Keratinocyte (primary cell): ENCODE results near the gene TERT. TPM values are rescaled to one million over a fixed set of nuclear protein-coding genes. Genes with fewer than 3 reads are reported as not detected.

ENCODE experiments used
- DNase-seq: peaks from one replicate; pipeline ENCODE4 v3.0.0-alpha.2; 2011; ENCODE audit warnings: low read depth, missing footprints, low spot score
- FAIRE-seq: peaks from 2 replicates; lab custom pipeline; 2011; peaks lifted over from hg19 to GRCh38; lab: Jason Lieb, UNC
- H2AFZ ChIP-seq: 2 replicates; pipeline ENCODE4 v1.6.0; 2012; ENCODE audit warnings: low read length, control low read depth, inconsistent platforms; ENCODE audit not compliant: control insufficient read depth
- H3K27ac ChIP-seq: 2 replicates; pipeline ENCODE4 v1.5.1; 2011; ENCODE audit warnings: low read length; ENCODE audit not compliant: control insufficient read depth, insufficient read depth
- H3K27me3 ChIP-seq: 3 replicates; pipeline ENCODE4 v1.6.0; 2011; ENCODE audit warnings: low read length; ENCODE audit not compliant: control insufficient read depth, insufficient read depth; ENCODE audit errors: extremely low read depth
- H3K36me3 ChIP-seq, 2 experiments: 2 replicates in 1 of 2; 3 replicates in 1 of 2; pipeline ENCODE4 v1.5.1; 2011; ENCODE audit warnings: low read length in 2 of 2, mild to moderate bottlenecking in 1 of 2; ENCODE audit not compliant: control insufficient read depth in 2 of 2, insufficient read depth in 2 of 2; ENCODE audit errors: extremely low read depth in 1 of 2
- H3K4me1 ChIP-seq: 3 replicates; pipeline ENCODE4 v1.5.1; 2011; ENCODE audit warnings: low read length; ENCODE audit not compliant: control insufficient read depth, insufficient read depth; ENCODE audit errors: extremely low read depth
- H3K4me2 ChIP-seq: 3 replicates; pipeline ENCODE4 v1.6.0; 2011; ENCODE audit warnings: low read depth, low read length; ENCODE audit not compliant: control insufficient read depth, insufficient read depth; ENCODE audit errors: extremely low read depth
- H3K4me3 ChIP-seq, 3 experiments: fragments of 200-600 bp in 1 of 3; sonication (generic) in 1 of 3; 2 replicates in 2 of 3; 3 replicates in 1 of 3; pipeline ENCODE4 v1.5.1; 2011 to 2016; ENCODE audit warnings: low read length in 3 of 3, mild to moderate bottlenecking in 3 of 3, control low read depth in 2 of 3, inconsistent platforms in 1 of 3, low read depth in 1 of 3, mixed read lengths in 1 of 3, mixed run types in 1 of 3, moderate library complexity in 1 of 3; ENCODE audit not compliant: control insufficient read depth in 2 of 3, insufficient read depth in 2 of 3; ENCODE audit errors: extremely low read depth in 1 of 3
- H3K79me2 ChIP-seq: 2 replicates; pipeline ENCODE4 v1.6.0; 2012; ENCODE audit warnings: low read length; ENCODE audit not compliant: control insufficient read depth, insufficient read depth
- H3K9ac ChIP-seq: 3 replicates; pipeline ENCODE4 v1.6.0; 2011; ENCODE audit warnings: low read length; ENCODE audit not compliant: control insufficient read depth, insufficient read depth; ENCODE audit errors: extremely low read depth
- H3K9me1 ChIP-seq: 3 replicates; pipeline ENCODE4 v1.6.0; 2011; ENCODE audit warnings: low read length; ENCODE audit not compliant: control insufficient read depth, insufficient read depth; ENCODE audit errors: extremely low read depth
- H3K9me3 ChIP-seq: 2 replicates; pipeline ENCODE4 v1.5.1; 2012; ENCODE audit warnings: low read depth, low read length; ENCODE audit not compliant: control insufficient read depth
- H4K20me1 ChIP-seq: 3 replicates; pipeline ENCODE4 v1.6.0; 2011; ENCODE audit warnings: low read length; ENCODE audit not compliant: control insufficient read depth, insufficient read depth; ENCODE audit errors: extremely low read depth
- EZH2 ChIP-seq: IDR thresholded peaks from one replicate; pipeline ENCODE4 v1.6.1; 2012; ENCODE audit warnings: inconsistent platforms, mild to moderate bottlenecking, low read length, moderate library complexity
- dilution Hi-C: fragments of 300-500 bp; cut with MboI; formaldehyde crosslinking; loops from one replicate; pipeline ENCODE4 v1.7.0; 2020; ENCODE audit warnings: low sequenced_read_pairs; ENCODE audit not compliant: extremely low pct_ligation_motif_present
- polyA plus RNA-seq, 5 experiments: library from polyadenylated mRNA; depleted of rRNA in 3 of 5; stranded (reverse) in 3 of 5; stranded (forward) in 1 of 5; unstranded in 1 of 5; fragments of >200 nt; gene quantifications; 1 replicate in 1 of 5; 2 replicates in 3 of 5; 3 replicates in 1 of 5; pipeline versions ENCODE4 v1.2.1 to v1.2.3, GENCODE V29; 2011 to 2012; ENCODE audit warnings: missing spikeins in 2 of 5, low read depth in 1 of 5, low replicate concordance in 1 of 5
- TF ChIP-seq, protein P1 (sequence below), 3 experiments: IDR thresholded peaks in 1 of 3; conservative IDR thresholded peaks in 1 of 3; optimal IDR thresholded peaks in 1 of 3; 2 replicates in 2 of 3; 3 replicates in 1 of 3; pipeline versions ENCODE3 to v1.5.1; 2011; ENCODE audit warnings: low read length in 3 of 3, mild to moderate bottlenecking in 3 of 3, moderate library complexity in 2 of 3, control low read depth in 1 of 3, inconsistent platforms in 1 of 3; ENCODE audit not compliant: insufficient read depth in 2 of 3; ENCODE audit errors: extremely low read depth in 1 of 3

Gene TERT
- polyA plus RNA-seq, 1 donor (not counting 4 experiments of a cell fraction or from before 2014, with no cell fraction given) = not detected

- H3K27me3 ChIP-seq = no peaks in the 10 kb centered on the region
- TF ChIP-seq EZH2 = no peak
- TF ChIP-seq, protein P1, sequence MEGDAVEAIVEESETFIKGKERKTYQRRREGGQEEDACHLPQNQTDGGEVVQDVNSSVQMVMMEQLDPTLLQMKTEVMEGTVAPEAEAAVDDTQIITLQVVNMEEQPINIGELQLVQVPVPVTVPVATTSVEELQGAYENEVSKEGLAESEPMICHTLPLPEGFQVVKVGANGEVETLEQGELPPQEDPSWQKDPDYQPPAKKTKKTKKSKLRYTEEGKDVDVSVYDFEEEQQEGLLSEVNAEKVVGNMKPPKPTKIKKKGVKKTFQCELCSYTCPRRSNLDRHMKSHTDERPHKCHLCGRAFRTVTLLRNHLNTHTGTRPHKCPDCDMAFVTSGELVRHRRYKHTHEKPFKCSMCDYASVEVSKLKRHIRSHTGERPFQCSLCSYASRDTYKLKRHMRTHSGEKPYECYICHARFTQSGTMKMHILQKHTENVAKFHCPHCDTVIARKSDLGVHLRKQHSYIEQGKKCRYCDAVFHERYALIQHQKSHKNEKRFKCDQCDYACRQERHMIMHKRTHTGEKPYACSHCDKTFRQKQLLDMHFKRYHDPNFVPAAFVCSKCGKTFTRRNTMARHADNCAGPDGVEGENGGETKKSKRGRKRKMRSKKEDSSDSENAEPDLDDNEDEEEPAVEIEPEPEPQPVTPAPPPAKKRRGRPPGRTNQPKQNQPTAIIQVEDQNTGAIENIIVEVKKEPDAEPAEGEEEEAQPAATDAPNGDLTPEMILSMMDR (optimal IDR thresholded peaks at IDR 0.05 in 1 of 3, IDR thresholded peaks at IDR 0.05 in 1 of 3, conservative IDR thresholded peaks at IDR 0.05 in 1 of 3; ENCODE audit: extremely low read depth in 1 of 3, insufficient read depth in 2 of 3, low read length in 3 of 3) = no peak
- no peaks in the 10 kb centered on the region for H3K4me1 ChIP-seq
- H3K36me3 ChIP-seq = no peaks in the 10 kb centered on the region
- H3K27ac ChIP-seq = no peak overlapping the region
- dilution Hi-C loops = no loop called here
- H3K9ac ChIP-seq = no peak overlapping the region
- no peak overlapping the region for H3K4me3 ChIP-seq
- FAIRE-seq = no peak
- no peak for DNase-seq
- H3K79me2 ChIP-seq = no peaks in the 10 kb centered on the region
- H3K9me1 ChIP-seq = no peaks in the 10 kb centered on the region
- H2AFZ ChIP-seq = no peak overlapping the region
- peaks cover 15% of the 10 kb centered on the region for H3K9me3 ChIP-seq
- no peak overlapping the region for H3K4me2 ChIP-seq
- no peaks in the 10 kb centered on the region for H4K20me1 ChIP-seq
Observed at GRCh38 chr5:1215320-1216096, 79.4 kb downstream of the TERT start.

GRCh38 chr5:1214936-1215220 is 80.0 kb downstream of the TERT start:
- no peak for FAIRE-seq
- H3K9me1 ChIP-seq = no peaks in the 10 kb centered on the region
- no peaks in the 10 kb centered on the region for H3K36me3 ChIP-seq
- dilution Hi-C loops = no loop called here
- no peak overlapping the region for H3K9ac ChIP-seq
- no peaks in the 10 kb centered on the region for H3K4me1 ChIP-seq
- no peaks in the 10 kb centered on the region for H4K20me1 ChIP-seq
- no peak overlapping the region for H3K4me3 ChIP-seq
- H3K27ac ChIP-seq = no peak overlapping the region
- peaks cover under 1% of the 10 kb centered on the region for H3K27me3 ChIP-seq
- no peak for DNase-seq
- no peaks in the 10 kb centered on the region for H3K79me2 ChIP-seq
- TF ChIP-seq EZH2 = no peak
- TF ChIP-seq, protein P1 (optimal IDR thresholded peaks at IDR 0.05 in 1 of 3, IDR thresholded peaks at IDR 0.05 in 1 of 3, conservative IDR thresholded peaks at IDR 0.05 in 1 of 3; ENCODE audit: extremely low read depth in 1 of 3, insufficient read depth in 2 of 3, low read length in 3 of 3) = no peak
- H3K4me2 ChIP-seq = no peak overlapping the region
- H3K9me3 ChIP-seq = peaks cover 13% of the 10 kb centered on the region
- no peak overlapping the region for H2AFZ ChIP-seq
